Hindlimb muscle (tissue), 1 donor: Measurements from ENCODE around the gene PLCB4. TPM values are rescaled to one million over a fixed set of nuclear protein-coding genes. Genes with fewer than 3 reads are reported as not detected.
A peak's percentile ranks its signal among the peaks of the same experiment; 100 is the strongest.

Source experiments
- DNase-seq: peaks from one replicate; pipeline ENCODE4 v3.0.0-alpha.2; 2013
- polyA plus RNA-seq: library from polyadenylated mRNA; unstranded; fragments of 120-200 nt; gene quantifications from one replicate; pipeline ENCODE4 v1.2.1, GENCODE V29; 2013; ENCODE audit not compliant: insufficient read length

PLCB4 gene
- polyA plus RNA-seq, 1 donor: 3.2 TPM

GRCh38 chr20:9330151-9330550 lies 261.3 kb downstream of the PLCB4 start:
- DNase-seq: no peak

GRCh38 chr20:9331707-9332435 lies 263.0 kb downstream of the PLCB4 start:
- no peak for DNase-seq

- no peak for DNase-seq
Measured at GRCh38 chr20:9332791-9333479, 264.0 kb downstream of the PLCB4 start.

GRCh38 chr20:9334866-9335265 lies 266.0 kb downstream of the PLCB4 start:
- DNase-seq: no peak

GRCh38 chr20:9338101-9338500 lies 269.2 kb downstream of the PLCB4 start:
- no peak for DNase-seq

GRCh38 chr20:9339708-9340107 lies 270.8 kb downstream of the PLCB4 start:
- no peak for DNase-seq

GRCh38 chr20:9342651-9343050 lies 273.8 kb downstream of the PLCB4 start:
- DNase-seq: no peak

DNA sequence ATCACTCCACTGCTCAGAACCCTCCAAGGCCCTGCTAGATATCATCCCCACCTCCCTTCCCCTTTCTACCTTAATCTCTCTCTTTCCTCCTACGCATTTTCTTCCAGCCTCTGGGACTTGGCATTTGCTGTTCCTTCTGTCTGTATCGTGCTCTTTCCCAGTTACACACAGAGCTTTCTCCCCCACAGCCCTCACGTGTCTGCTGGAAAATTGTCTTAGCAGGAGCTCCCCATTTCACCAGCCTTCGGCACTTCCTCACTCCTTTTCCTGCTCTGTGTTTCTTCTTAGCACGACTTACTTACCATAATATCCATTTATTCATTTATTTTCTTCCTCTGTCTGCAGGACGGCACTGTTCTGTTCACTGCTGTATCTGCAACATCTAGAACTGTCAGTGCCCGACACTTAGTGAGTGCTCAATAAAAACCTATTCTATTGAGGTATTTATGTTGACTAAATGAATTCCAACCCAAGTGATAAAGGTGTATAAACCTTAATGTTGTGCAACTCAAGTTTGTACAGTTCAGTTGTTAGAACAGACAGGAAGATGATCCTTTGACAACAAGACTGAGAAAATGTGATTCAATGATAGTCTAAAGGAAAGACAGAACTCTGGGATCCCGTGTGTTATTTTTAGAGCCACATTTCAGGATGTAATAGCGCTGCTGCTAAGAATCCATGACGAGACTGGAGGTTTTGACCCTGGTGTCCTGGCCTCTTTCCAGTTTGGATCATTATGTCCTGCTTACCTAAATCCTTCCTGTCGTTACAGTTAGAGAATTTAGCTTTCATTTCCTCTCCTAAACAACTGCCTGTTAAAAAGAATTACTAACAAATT lies 275.4 kb downstream of the PLCB4 start:
- DNase-seq: peak; percentile 56

GRCh38 chr20:9348316-9348715 lies 279.4 kb downstream of the PLCB4 start:
- no peak for DNase-seq

GRCh38 chr20:9348747-9349146 lies 279.9 kb downstream of the PLCB4 start:
- no peak for DNase-seq

DNA sequence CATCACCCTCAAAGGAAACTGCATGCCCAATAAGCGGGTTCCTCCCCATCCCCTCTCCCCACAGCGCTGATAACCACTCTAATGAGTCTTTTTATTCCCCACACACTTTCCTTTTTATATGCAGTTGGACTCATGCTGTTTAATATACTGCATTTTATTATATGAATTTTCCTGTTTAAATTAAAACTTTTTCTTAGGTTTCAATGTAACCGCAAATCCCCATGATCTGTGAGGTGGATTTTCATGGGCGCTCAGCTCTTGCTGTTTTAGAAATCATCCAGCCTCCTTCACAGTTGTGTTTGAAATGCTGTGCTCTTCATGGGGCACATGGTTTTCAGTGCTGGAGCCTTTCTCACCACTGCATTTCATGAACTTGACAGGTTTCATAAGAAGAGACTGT lies 280.4 kb downstream of the PLCB4 start:
- no peak for DNase-seq

GRCh38 chr20:9352739-9353138 lies 283.9 kb downstream of the PLCB4 start:
- no peak for DNase-seq

DNA sequence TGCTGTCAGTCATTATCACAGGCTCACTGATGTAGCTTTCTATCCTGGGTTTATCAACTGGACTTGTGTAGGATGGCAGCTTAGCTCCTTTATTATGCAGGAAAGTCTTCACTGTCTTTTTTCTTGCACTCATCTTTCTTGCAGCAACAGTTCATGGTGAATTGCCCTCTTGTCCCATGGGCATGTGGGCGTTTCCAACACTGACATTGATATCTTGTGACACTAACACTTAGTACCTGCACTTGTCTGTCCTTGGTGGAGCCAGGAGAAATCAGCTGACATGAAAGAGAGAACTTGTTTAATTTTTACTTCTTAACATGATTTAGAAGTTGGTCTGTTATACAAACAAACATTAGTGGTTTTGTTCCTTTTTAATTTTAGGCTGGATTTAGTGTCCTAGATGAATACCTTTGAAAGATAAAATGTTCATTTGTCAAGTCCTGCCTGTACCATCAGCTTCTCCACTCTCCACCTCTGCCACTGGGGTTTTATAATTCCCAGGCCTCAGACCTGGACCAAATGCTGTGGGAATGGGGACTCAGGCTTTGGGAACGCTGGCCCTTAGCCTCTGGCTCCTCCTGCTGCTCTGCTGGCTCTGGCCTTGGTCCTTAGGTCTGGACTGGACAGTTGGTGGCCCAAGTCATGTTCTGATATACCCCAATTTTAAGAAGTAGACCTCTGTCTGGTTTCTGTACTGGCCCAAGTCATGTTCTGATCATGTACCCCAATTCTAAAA lies 284.5 kb downstream of the PLCB4 start:
- DNase-seq: no peak

- no peak for DNase-seq
Measured at GRCh38 chr20:9353916-9354276, 285.0 kb downstream of the PLCB4 start.

DNA sequence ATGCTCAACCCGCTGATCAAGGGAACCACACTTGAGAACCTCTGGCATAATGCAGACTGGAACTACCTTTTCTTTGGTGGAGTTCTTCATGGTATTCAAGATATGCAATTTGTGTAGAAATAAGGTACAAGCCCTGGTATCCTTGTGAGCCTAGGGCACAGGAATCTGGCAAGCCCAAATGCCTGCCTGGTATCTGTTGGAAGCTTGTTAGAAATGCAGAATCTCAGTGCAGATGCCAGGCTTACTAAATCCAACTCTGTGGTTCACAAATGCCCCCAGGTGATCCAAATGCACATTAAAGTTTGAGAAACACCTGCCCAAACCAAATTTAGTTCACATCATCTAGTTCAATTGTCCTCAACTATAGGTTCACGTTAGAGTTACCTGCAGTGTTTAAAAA lies 285.7 kb downstream of the PLCB4 start:
- DNase-seq: no peak

DNA sequence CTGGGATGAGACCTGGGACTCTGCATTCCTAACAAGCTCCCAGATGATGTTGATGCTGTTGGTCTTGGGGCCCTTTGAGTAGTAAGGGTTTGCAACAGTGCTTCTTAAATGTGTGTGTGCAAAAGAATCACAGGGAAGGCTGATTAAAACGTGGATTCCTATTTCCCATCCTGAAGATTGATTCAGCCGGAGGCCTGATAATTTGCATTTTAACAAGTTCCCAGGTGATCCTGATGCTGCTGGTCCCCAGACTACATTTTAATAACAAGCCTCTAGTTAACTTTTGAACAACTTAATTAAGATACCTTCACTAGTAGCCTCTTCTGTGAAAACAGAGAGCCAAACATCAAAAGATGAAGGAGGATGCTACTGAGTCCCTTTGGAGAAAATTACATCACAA lies 289.1 kb downstream of the PLCB4 start:
- no peak for DNase-seq

- DNase-seq: peak; percentile 65
Measured at GRCh38 chr20:9359561-9360308, 290.8 kb downstream of the PLCB4 start.

- no peak for DNase-seq
Measured at GRCh38 chr20:9360431-9360830, 291.5 kb downstream of the PLCB4 start.

GRCh38 chr20:9363673-9364072 lies 294.8 kb downstream of the PLCB4 start:
- DNase-seq: no peak

DNA sequence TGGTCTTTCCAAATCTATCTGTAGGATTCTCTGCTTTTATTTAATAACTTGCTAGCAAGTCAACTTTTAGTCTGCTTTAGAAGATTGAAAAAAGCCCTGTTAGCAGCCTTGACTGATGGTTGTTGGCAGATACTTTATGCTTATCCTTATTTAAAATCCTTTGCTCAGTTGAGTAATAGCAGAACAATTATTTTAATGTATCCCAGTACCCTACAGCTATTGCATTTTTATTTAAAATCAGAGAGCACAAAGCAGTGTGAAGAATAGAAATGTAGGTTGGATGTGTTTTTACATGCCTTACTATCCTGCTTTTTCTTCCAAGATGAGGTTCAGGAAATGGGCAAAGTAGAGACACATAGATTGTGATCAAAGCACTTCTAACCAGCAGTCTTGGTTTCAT lies 298.4 kb downstream of the PLCB4 start:
- DNase-seq: no peak

DNA sequence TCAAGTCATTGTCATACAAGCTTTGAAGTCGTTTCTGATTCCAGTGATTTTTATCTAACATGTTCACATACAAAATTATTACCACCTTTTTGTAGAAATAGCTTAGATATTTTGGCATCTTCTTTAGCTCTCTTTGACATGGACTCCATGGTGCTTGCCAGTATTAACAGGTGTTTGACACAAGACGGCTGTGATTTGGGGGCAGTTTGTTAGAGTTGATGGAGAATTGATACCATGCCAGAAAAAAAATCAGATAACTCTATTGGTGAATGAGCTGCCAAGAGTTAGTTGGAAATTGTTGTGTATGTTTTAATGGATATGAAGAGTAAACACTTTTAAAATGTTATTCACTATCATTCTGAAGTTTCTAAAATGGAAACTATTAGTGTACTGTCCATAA lies 298.9 kb downstream of the PLCB4 start:
- DNase-seq: no peak

- no peak for DNase-seq
Measured at GRCh38 chr20:9368893-9369292, 300.0 kb downstream of the PLCB4 start.
